Measurements from ENCODE around the gene BSG. TPM values are rescaled to one million over a fixed set of nuclear protein-coding genes. Genes with fewer than 3 reads are reported as not detected.

BSG gene
- total and polyA plus RNA-seq, 9 of the 15 experiments (the other 6 are each of a cell fraction or from before 2014, with no cell fraction given): 4.6 to 495 (median 187) TPM

GRCh38 chr19:584240-585001 lies 12.0 kb downstream of the BSG start (continued):
- TF ChIP-seq KDM5B (IDR thresholded peaks at IDR 0.05; ENCODE audit: insufficient replicate concordance, low read depth, low read length) (no peak), ZNF197 (CRISPR knock-in tag; IDR thresholded peaks at IDR 0.05; ENCODE audit: low read depth) (no peak), PURB (CRISPR knock-in tag; IDR thresholded peaks at IDR 0.05; ENCODE audit: low read depth) (no peak), IFI16 (CRISPR knock-in tag; IDR thresholded peaks at IDR 0.05) (no peak), YY1 (IDR thresholded peaks at IDR 0.05; ENCODE audit: borderline replicate concordance in 1 of 3, control insufficient read depth in 1 of 3, extremely low read depth in 1 of 3, insufficient read depth in 3 of 3, insufficient read length in 1 of 3, insufficient replicate concordance in 2 of 3, low read depth in 1 of 3, low read length in 2 of 3) (no peak), ZZZ3 (IDR thresholded peaks at IDR 0.05) (no peak), RFX5 (IDR thresholded peaks at IDR 0.05; ENCODE audit: low read depth, low read length) (no peak), ATF7 (IDR thresholded peaks at IDR 0.05) (no peak), E2F4 (CRISPR knock-in tag; IDR thresholded peaks at IDR 0.05; ENCODE audit: low read depth) (no peak), RAD21 (CRISPR knock-in tag; conservative IDR thresholded peaks at IDR 0.05 in 1 of 2, IDR thresholded peaks at IDR 0.05 in 1 of 2) (peak; percentile 37 to 74; a peak in 3 of 4 replicates), EGR1 (conservative IDR thresholded peaks at IDR 0.05) (peak; percentile 68), ZNF57 (CRISPR knock-in tag; IDR thresholded peaks at IDR 0.05) (no peak), MCM5 (IDR thresholded peaks at IDR 0.05; ENCODE audit: low read depth) (no peak), POLR2A (conservative IDR thresholded peaks at IDR 0.05) (peak; percentile 77), ZNF398 (CRISPR knock-in tag; IDR thresholded peaks at IDR 0.05) (no peak), CAMTA2 (CRISPR knock-in tag; conservative IDR thresholded peaks at IDR 0.05) (no peak; the same call in 1 of the 2 replicates), MTA2 (IDR thresholded peaks at IDR 0.05; ENCODE audit: low read depth) (no peak), THAP7 (CRISPR knock-in tag; IDR thresholded peaks at IDR 0.05) (0 out of 2 replicates have a peak, but pooled peaks have one; percentile 57), CBX3 (IDR thresholded peaks at IDR 0.05; ENCODE audit: borderline replicate concordance in 1 of 2, low read length in 2 of 2) (no peak), MIER1 (IDR thresholded peaks at IDR 0.05; ENCODE audit: low read depth) (no peak), TCF15 (CRISPR knock-in tag; IDR thresholded peaks at IDR 0.05) (no peak), CTCF (IDR thresholded peaks at IDR 0.05 in 2 of 3, conservative IDR thresholded peaks at IDR 0.05 in 1 of 3; ENCODE audit: insufficient read depth in 2 of 3, low read depth in 1 of 3, low read length in 3 of 3) (peak; percentile 71 to 95 (median 89))
